OCI-LY3 (cell line): ENCODE measurements around the gene CENPB.

Experiments
- H2AFZ ChIP-seq: fragments of 200-600, 300-600 bp; shearing (Covaris generic); 2 replicates; pipeline ENCODE4 v1.6.0; 2014; ENCODE audit warnings: antibody characterized with exemption, low read depth, low read length
- H3K27ac ChIP-seq: fragments of 200-600, 300-600 bp; sonication (generic); 2 replicates; pipeline ENCODE4 v1.5.1; 2014; ENCODE audit warnings: mild to moderate bottlenecking, low read length, moderate library complexity, mixed read lengths
- H3K27me3 ChIP-seq: fragments of 200-600, 300-600 bp; sonication (generic); 2 replicates; pipeline ENCODE4 v1.6.1; 2014; ENCODE audit warnings: low read depth, low read length, mixed read lengths
- H3K36me3 ChIP-seq: fragments of 200-600, 300-600 bp; sonication (generic); replicated peaks from 2 replicates; pipeline ENCODE3; 2014; ENCODE audit warnings: low read depth, low read length, mixed read lengths
- H3K4me1 ChIP-seq: fragments of 300-600, 200-600 bp; sonication (generic); 2 replicates; pipeline ENCODE4 v1.6.1; 2014; ENCODE audit warnings: low read length, mixed read lengths
- H3K4me2 ChIP-seq: fragments of 200-600, 300-600 bp; sonication (generic); 2 replicates; pipeline ENCODE4 v1.6.1; 2014; ENCODE audit warnings: low read length, mixed read lengths
- H3K4me3 ChIP-seq: fragments of 300-600, 200-600 bp; sonication (generic); 2 replicates; pipeline ENCODE4 v1.5.1; 2014; ENCODE audit warnings: antibody characterized with exemption, mild to moderate bottlenecking, low read length, moderate library complexity
- H3K79me2 ChIP-seq: fragments of 300-600, 200-600 bp; shearing (Covaris generic); 2 replicates; pipeline ENCODE4 v1.6.1; 2014; ENCODE audit warnings: mild to moderate bottlenecking, low read length, mixed read lengths
- H3K9ac ChIP-seq: fragments of 300-600, 200-600 bp; shearing (Covaris generic); 2 replicates; pipeline ENCODE4 v1.6.0; 2014; ENCODE audit warnings: mild to moderate bottlenecking, low read length, moderate library complexity
- H3K9me3 ChIP-seq: fragments of 200-600, 300-600 bp; shearing (Covaris generic); 2 replicates; pipeline ENCODE4 v1.6.1; 2014; ENCODE audit warnings: low read length, mixed read lengths; ENCODE audit not compliant: insufficient read depth
- H4K20me1 ChIP-seq: fragments of 200-600, 300-600 bp; sonication (generic); 2 replicates; pipeline ENCODE4 v1.6.1; 2016; ENCODE audit warnings: low read length, mixed read lengths; ENCODE audit not compliant: insufficient read depth
- CTCF ChIP-seq: fragments of 200-600, 300-600 bp; sonication (generic); IDR thresholded peaks from 2 replicates; pipeline ENCODE4 v1.5.1; 2014; ENCODE audit warnings: antibody characterized with exemption, low read length, low read depth
- EZH2phosphoT487 ChIP-seq: fragments of 200-600 bp; shearing (Covaris generic); IDR thresholded peaks from 2 replicates; pipeline ENCODE4 v1.6.1; 2018; ENCODE audit warnings: antibody characterized with exemption, mixed run types, low read depth

The CENPB gene

DNA sequence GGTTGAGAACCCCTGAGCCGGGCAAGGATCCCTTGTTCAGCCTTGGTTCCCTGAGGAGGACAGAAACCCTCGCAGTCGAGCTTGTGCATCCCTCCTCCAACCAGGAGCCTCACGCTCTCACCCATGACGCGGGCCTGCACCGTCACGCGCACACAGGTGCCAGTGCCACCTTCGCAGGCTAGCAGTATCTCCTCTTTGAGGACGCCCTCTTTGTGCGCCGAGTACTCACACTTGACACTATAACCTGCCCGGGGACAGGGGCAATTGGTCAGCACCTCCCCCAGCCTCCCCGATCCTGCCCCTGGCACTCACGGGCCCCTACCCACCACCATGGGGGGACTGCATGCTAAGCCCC lies 32.3 kb downstream of the CENPB start:
- H3K9ac ChIP-seq, result no peak overlapping the region
- H3K27me3 ChIP-seq, result no peaks in the 10 kb centered on the region
- no peak overlapping the region for H3K27ac ChIP-seq
- H3K4me3 ChIP-seq, result no peak overlapping the region
- H3K9me3 ChIP-seq, result no peaks in the 10 kb centered on the region
- H3K4me1 ChIP-seq, result no peaks in the 10 kb centered on the region
- H4K20me1 ChIP-seq, result no peaks in the 10 kb centered on the region; the same call in 1 of the 2 replicates
- no peak overlapping the region for H3K4me2 ChIP-seq
- H3K79me2 ChIP-seq, result no peaks in the 10 kb centered on the region
- no peak for TF ChIP-seq CTCF
- no peak for TF ChIP-seq EZH2phosphoT487
- no peak overlapping the region for H2AFZ ChIP-seq
- H3K36me3 ChIP-seq, result peaks cover 14% of the 10 kb centered on the region

GRCh38 chr20:3753501-3754275 lies 32.9 kb downstream of the CENPB start:
- no peaks in the 10 kb centered on the region for H3K4me1 ChIP-seq
- H3K79me2 ChIP-seq, result no peaks in the 10 kb centered on the region
- no peaks in the 10 kb centered on the region; the same call in 1 of the 2 replicates for H4K20me1 ChIP-seq
- TF ChIP-seq CTCF (no peak), EZH2phosphoT487 (no peak)
- no peaks in the 10 kb centered on the region for H3K27me3 ChIP-seq
- no peak overlapping the region for H3K4me2 ChIP-seq
- H3K9ac ChIP-seq, result no peak overlapping the region
- no peak overlapping the region for H3K4me3 ChIP-seq
- H3K36me3 ChIP-seq, result peaks cover 14% of the 10 kb centered on the region
- no peak overlapping the region for H3K27ac ChIP-seq
- no peaks in the 10 kb centered on the region for H3K9me3 ChIP-seq
- no peak overlapping the region for H2AFZ ChIP-seq

GRCh38 chr20:3753098-3753497 lies 33.4 kb downstream of the CENPB start:
- Histone ChIP-seq H4K20me1 (no peaks in the 10 kb centered on the region; the same call in 1 of the 2 replicates), H3K4me3 (no peak overlapping the region), H3K9ac (no peak overlapping the region), H2AFZ (no peak overlapping the region), H3K9me3 (no peaks in the 10 kb centered on the region), H3K4me2 (no peak overlapping the region), H3K36me3 (peaks cover 11% of the 10 kb centered on the region), H3K79me2 (no peaks in the 10 kb centered on the region), H3K4me1 (no peaks in the 10 kb centered on the region), H3K27ac (no peak overlapping the region), H3K27me3 (no peaks in the 10 kb centered on the region)
- no peak for TF ChIP-seq EZH2phosphoT487
- TF ChIP-seq CTCF, result peak; percentile 84

- Histone ChIP-seq H3K4me1 (no peaks in the 10 kb centered on the region), H4K20me1 (no peaks in the 10 kb centered on the region; the same call in 1 of the 2 replicates), H3K9ac (no peak overlapping the region), H3K4me3 (no peak overlapping the region), H3K4me2 (no peak overlapping the region), H3K27me3 (no peaks in the 10 kb centered on the region), H3K9me3 (no peaks in the 10 kb centered on the region), H3K27ac (no peak overlapping the region), H3K36me3 (peaks cover 6% of the 10 kb centered on the region), H2AFZ (no peak overlapping the region), H3K79me2 (no peaks in the 10 kb centered on the region)
- TF ChIP-seq EZH2phosphoT487, result no peak
- no peak for TF ChIP-seq CTCF
Observed at GRCh38 chr20:3752386-3752759, 34.2 kb downstream of the CENPB start.
